SH-SY5Y (cell line): Measurements from ENCODE around the gene IL13.

ENCODE experiments used
- GATA2 ChIP-seq: IDR thresholded peaks from 2 replicates; pipeline ENCODE4 v1.6.1; 2011; ENCODE audit warnings: mild to moderate bottlenecking, low read depth, low read length
- GATA3 ChIP-seq: IDR thresholded peaks from 2 replicates; pipeline ENCODE4 v1.6.1; 2011; ENCODE audit warnings: low read depth, mild to moderate bottlenecking, low read length, moderate library complexity

GRCh38 chr5:132690156-132690555 is 32.2 kb downstream of the IL13 start:
- TF ChIP-seq GATA2 = no peak
- TF ChIP-seq GATA3 = no peak
